ENCODE data around the gene ITGA3.
A peak's percentile ranks its signal among the peaks of the same experiment; 100 is the strongest.

ITGA3 gene

DNA sequence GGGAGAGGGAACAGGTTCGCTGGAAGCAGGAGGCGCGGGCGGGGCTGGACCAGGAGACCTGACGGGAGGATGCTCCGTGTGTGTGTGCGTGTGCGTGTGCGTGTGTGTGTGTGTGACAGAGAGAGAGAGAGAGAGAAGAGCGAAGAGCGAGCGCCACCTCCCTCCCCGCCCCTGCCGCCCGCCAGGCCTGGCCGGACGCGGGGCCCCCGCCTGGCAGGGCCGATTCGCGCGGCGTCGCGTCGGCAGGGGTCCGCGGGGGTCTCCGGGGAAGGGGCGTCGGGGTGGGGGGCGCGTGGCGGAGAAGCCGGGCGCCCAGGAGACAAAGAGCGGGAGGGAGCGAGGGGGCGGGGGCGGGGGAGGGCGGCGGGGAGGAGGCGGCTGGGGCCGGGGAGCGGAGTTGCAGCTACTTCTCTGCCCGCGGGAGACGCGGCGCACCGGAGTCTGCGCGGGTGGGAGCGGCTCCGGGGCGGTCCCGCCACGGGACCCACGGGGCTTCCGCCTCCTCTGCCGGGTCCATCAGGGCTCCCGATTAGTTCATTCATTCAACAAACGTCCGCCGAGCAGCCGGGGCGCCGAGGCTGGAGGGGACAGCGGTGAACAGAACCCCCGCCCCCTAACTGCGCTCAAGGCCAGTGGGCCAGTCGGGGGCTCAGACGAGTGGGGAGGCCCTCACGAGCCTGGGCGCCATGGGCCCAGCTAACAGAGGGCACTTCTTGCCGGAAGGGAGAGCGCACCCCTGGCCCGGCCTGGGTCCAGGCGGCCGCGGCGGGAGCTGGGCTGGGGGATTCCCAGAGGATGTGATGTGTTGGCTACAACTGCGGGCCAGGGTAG, 74.0 kb downstream of the ITGA3 start, which contains the start of gene SAMD14:
Gene SAMD14, minus strand, starts transcription at position 433 of the 831 bp plus-strand sequence. CDS start 5,201 bp downstream, outside the sequence.
- DNase-seq (ENCODE audit: low spot score), result peak; percentile 81

DNA sequence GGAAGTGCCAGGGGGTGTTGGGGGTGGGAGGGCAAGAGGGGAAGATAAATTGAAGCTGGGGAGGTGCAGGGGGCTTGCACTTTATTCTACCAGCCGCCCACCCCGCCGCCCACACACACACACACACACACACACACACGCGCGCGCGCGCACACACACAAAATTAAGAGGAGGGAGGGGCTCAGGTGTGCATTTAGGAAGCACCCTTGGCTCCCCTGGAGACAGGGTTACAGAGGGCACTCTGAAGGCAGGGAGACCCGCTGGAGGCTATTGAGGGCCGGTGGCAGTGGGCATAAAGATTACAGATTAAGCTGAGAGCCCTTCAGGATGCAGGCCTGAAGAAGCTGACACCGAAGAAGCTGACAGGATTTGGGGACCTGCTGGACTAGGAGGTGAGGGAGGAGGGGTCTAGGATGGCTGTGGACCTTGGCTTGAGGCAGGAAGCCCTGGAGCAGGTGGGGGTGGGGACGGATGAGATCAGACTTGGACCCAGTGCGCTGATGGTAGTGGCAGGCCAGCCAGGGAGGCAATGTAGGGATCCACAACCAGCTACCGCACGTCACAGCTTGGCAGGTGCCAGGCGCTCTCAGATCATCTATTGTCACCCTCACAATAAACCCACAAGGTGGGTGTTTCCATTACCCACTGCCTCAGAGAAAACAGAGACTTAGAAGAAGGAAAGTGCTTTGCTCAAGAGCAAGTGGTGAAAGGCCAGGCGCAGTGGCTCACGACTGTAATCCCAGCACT, 74.8 kb downstream of the ITGA3 start:
- no peak for DNase-seq (ENCODE audit: low spot score)

DNA sequence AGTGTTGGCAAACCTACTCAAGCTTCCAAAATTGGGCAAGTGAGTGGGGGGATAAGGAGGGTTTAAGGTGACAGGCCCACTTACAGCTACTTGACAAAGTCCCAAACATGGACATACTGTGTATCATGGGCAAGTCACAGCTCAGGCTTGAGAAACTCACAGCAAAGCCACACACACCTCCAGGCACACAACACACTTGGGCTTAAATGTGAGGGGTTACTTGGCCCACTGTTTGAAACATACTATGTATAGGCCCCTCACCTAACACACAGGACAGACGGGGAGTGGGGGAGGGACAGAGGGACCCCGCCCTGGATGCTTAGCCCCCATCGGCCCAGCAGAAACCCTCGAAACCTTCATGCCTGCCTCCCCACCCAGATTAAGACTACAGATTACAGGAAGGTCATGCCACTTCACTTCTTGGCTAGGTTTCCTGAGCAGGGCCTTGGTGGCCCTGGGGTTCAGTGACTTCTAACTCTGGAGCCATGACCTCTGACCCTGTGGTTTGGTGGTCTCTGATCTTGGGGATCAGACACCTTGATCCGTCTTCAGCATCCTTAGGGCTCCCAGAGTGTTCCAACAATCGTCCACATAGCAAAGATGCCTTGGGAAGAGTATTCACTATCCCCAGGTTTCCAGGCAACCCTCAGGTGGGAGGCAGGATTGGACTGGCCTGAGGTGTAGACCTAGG, 76.3 kb downstream of the ITGA3 start:
- no peak for DNase-seq (ENCODE audit: low spot score)

DNA sequence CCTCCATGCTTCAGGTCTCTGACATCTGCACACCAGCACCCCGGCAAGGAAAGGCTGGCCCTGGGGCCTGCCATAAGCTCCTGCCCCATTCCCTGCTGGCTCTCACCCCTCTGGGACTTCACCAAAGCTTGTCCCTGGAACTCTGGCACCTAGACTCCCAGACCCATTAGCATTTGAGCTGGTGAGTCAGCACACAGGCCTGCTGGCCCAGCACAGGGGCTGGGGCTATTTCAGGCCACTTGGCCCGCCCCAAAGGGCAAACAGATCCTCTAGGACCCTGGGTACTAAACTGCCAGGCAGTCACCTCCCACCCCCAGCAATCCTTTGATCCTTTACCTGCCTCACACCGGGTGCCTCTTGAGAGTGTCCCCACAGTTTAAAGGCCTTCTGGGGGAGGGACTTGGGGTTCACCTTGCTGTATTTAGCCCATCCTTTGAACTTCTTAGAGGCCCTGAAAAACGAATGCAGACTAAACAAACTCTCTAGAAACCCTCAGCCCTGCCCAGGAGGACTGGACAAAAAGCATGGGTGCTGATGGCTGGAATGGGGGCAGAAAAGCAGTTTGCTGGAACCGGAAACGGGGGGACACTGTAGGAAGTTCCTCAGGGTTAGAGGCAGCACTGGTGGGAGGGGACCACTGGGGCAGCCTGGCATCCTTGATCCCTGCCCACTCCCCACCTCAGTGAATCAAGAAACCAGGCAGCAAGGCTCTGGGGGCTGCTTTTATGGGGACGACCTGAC, 77.3 kb downstream of the ITGA3 start:
- no peak for DNase-seq (ENCODE audit: low spot score)

DNA sequence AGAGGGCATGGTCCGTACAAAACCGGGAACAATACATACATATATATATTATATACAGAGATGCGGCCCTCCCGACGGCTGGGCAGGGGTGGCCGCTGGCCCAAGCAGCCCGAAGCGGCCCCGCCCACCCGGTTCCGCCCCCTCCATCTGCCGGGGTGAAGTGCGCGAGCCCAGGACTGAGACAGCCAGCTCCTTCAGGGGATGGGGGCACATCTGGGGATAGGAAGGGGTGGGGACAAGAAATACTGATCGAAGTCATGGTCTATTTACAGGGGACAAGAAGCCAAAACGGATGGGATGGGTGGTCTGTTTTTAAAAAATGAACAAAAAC, 77.8 kb downstream of the ITGA3 start:
- DNase-seq (ENCODE audit: low spot score), result peak; percentile 55

DNA sequence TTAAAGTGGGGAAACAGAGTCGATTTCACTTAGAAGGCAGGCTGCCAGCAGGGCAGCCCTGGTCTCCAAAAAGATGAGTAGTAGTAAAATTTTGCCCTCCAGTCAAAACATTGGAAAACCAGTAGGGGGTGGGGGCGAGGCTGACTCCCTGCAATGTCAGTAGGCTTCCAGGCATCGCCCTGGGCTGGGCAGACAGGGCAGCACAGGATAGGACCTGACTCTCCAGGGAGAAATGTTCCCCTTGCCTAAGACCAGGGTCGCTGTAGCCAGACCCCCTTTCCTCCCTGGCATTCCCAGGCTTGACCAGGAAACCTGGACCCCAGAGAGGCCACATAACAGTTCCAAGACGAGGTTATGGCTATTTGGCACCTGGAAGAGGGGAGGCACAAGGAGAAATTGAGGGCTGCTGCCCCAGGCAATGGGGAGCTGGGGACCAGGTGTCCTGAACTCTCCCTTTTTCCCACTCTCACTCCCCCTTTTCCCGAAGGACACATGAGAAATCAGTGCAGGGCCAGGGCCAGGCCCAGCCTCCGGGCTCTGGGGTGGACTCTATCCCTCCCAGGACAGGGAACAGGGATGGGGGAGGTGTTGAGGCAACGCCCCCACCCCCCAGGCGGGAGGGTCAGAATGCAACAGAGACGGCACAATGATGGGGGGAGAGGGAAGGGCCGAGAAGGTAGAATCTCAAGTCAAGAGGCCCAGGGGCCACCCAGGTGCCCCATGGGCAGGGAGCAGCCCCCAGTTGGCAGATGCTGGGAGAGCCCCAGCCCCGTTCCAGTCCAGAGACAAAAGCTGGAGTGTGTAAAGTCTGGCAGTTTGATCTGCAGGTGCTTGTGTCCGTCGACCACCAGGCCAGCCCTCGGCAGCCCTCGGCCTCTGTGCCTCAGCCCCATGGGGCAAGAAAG, 78.5 kb downstream of the ITGA3 start:
- peak; percentile 56 for DNase-seq (ENCODE audit: low spot score)

DNA sequence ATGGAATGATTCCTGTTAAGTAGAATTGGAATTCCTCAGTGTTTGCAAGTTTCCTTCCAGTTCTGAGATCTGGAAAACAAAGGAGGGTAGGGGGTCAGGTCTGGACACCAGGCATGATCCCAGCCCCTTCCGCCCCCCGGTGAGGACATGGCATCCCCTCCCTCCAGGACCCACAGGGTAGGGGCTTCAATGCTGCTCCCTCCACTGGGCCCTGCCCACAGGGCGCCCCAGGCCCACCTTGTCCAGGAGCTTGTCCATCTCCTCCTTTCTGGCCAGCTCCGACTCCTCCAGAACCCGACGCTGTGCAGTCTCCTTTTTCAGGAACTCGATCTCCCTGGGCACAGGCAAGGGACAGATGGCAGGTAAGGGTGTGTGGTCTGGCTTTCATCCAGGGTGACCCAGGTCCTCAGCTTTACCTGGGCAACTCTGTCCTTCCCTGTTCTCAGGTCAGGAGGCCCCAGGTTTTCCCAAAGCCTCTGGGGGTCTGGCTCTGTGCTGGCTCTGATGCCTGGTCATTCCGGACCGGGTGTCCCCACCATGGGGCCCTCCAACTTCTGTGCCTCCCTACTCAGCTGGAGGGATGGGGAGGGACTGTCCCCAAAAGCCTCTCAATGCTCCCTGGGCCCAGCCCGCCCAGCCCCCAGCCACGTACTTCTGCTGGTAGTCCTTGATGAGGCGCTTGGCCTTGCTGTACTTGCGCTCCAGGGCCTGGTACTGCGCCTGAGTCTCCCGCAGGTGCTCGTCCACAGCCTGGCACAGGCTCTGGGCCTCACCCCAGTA, 79.6 kb downstream of the ITGA3 start:
- DNase-seq (ENCODE audit: low spot score), result no peak

DNA sequence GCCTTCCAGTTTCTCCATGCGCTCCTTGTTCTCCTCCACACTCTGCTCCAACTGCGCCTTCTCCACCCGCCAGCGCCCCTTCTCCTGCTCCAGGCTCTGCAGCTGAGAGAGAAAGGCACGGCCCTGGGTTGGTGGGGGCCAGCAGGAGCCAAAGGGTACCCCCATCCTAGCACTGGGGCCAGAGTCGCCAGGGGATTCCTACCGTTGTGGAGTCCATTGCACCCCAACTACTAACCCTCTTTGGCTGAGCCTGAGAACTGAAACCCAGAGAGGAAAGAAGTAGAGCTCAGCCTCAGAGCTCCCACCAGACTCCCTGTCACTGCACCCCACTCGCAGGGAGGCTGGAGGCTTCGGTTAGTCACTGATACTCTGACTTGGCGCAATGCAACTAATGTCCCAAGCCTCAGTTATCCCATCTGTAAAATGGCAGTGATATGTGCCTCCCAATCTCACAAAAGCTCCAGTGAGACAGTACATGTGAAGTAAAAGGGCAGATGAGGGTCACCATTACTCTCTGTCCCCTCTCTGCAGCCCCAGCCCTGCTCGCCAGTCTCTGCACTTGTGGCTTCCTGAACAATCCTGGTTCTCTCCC, 80.3 kb downstream of the ITGA3 start:
- no peak for DNase-seq (ENCODE audit: low spot score)

DNA sequence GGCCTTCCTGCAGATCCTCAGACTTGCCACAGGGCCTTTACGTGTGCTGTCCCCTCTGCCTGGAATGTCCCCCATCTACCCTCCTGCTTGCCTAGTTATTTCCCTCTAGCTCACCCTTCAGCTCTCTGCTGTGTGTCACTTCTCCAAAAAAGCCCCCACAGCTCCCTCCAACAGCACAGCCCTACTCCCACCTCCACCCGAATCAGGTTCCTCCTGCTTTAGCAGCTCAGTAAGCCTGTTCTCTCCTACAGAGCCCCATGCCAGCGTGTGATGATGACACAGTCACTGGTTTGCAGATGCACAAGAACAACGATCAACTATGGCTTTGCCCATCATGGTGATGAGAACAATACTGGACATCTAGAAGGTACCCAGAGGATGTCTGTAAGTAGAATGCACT, 81.1 kb downstream of the ITGA3 start:
- DNase-seq (ENCODE audit: low spot score), result no peak

DNA sequence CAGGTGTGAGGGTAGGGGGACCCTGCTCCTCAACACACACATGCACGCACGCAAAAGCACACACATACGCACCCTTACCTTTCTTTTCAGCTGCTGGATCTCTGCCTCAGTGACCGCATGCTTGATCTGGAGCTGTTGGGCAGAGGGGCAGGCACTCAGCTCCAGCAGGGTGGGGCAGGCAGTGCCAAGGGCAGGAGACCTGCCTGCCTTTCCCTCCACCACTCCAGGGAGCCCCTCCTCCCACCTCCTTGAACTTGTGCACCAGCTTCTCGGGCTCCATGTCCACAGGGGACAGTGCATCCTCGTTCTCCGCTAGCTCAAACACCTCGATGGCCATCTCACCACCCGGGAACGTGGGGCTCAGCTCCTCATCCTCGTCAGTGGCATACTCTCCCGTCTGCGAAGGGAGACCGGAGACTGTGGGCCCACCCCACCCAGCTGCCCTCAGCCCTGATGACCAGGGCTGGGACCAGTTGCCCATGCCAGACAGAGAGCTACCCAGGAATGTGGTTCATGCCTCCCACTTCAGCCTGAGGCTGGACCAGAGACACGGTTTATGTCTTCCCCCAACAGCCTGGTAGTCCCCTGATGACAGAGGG, 83.4 kb downstream of the ITGA3 start:
- DNase-seq (ENCODE audit: low spot score), result no peak
